ENCODE results near the gene CDC25C.

The CDC25C gene

GRCh38 chr5:138331449-138332368 is at the start of gene CDC25C:
TSS of gene CDC25C (minus strand) at chr5:138331804. CDS start at chr5:138331180, 624 bp downstream.
- peak; percentile 94 for DNase-seq

- DNase-seq = no peak
These were observed 41.0 kb upstream of the CDC25C start for GRCh38 chr5:138372653-138373052.

GRCh38 chr5:138372225-138372624 is 40.6 kb upstream of the CDC25C start:
- DNase-seq = no peak

- no peak for DNase-seq
These were observed 39.9 kb upstream of the CDC25C start for GRCh38 chr5:138371454-138371853.

- no peak for DNase-seq
These were observed 38.9 kb upstream of the CDC25C start for GRCh38 chr5:138370537-138370936.

- DNase-seq = no peak
These were observed 38.1 kb upstream of the CDC25C start for GRCh38 chr5:138369706-138370105.

GRCh38 chr5:138369261-138369660 is 37.7 kb upstream of the CDC25C start:
- DNase-seq = no peak

GRCh38 chr5:138366632-138367382 is 35.2 kb upstream of the CDC25C start:
- no peak for DNase-seq

GRCh38 chr5:138364576-138364975 is 33.0 kb upstream of the CDC25C start:
- no peak for DNase-seq

GRCh38 chr5:138360941-138361452 is 29.4 kb upstream of the CDC25C start:
- DNase-seq = no peak

GRCh38 chr5:138359621-138360020 is 28.0 kb upstream of the CDC25C start:
- no peak for DNase-seq

- DNase-seq = no peak
These were observed 23.3 kb upstream of the CDC25C start for GRCh38 chr5:138354926-138355378.

GRCh38 chr5:138354387-138354786 is 22.8 kb upstream of the CDC25C start:
- no peak for DNase-seq

GRCh38 chr5:138353560-138354080 is 22.0 kb upstream of the CDC25C start:
- no peak for DNase-seq

GRCh38 chr5:138352722-138353559 is 21.3 kb upstream of the CDC25C start:
- DNase-seq = no peak

GRCh38 chr5:138352071-138352721 is 20.6 kb upstream of the CDC25C start, which contains the start of gene KDM3B:
TSS of gene KDM3B (plus strand) at chr5:138352685. CDS start at chr5:138352796, 111 bp downstream.
- DNase-seq = peak; percentile 18

GRCh38 chr5:138351517-138351916 is 19.9 kb upstream of the CDC25C start:
- DNase-seq = no peak

GRCh38 chr5:138351056-138351455 is 19.5 kb upstream of the CDC25C start:
- no peak for DNase-seq

- no peak for DNase-seq
These were observed 18.9 kb upstream of the CDC25C start for GRCh38 chr5:138350563-138350890.

- DNase-seq = no peak
These were observed 18.4 kb upstream of the CDC25C start for GRCh38 chr5:138349852-138350562.

GRCh38 chr5:138346889-138347288 is 15.3 kb upstream of the CDC25C start:
- no peak for DNase-seq
